GM10847 (cell line): ENCODE data around the gene PRKCA.

ENCODE experiments used
- POLR2A ChIP-seq: IDR thresholded peaks from 2 replicates; pipeline ENCODE4 v1.6.1; 2011; ENCODE audit not compliant: insufficient read length; ENCODE audit errors: extremely low read depth

Gene PRKCA

GRCh38 chr17:66429680-66430079 is 127.3 kb downstream of the PRKCA start:
- TF ChIP-seq POLR2A: no peak

- no peak for TF ChIP-seq POLR2A
Observed at GRCh38 chr17:66430846-66431795, 128.7 kb downstream of the PRKCA start.

GRCh38 chr17:66431910-66432309 is 129.5 kb downstream of the PRKCA start:
- TF ChIP-seq POLR2A: no peak

GRCh38 chr17:66432411-66432957 is 130.1 kb downstream of the PRKCA start:
- no peak for TF ChIP-seq POLR2A

- no peak for TF ChIP-seq POLR2A
Observed at GRCh38 chr17:66432996-66433551, 130.7 kb downstream of the PRKCA start.

- no peak for TF ChIP-seq POLR2A
Observed at GRCh38 chr17:66435182-66435581, 132.8 kb downstream of the PRKCA start.

- no peak for TF ChIP-seq POLR2A
Observed at GRCh38 chr17:66436631-66437030, 134.2 kb downstream of the PRKCA start.

- TF ChIP-seq POLR2A: no peak
Observed at GRCh38 chr17:66437476-66438026, 135.1 kb downstream of the PRKCA start.

GRCh38 chr17:66438101-66438500 is 135.7 kb downstream of the PRKCA start:
- no peak for TF ChIP-seq POLR2A

GRCh38 chr17:66441101-66441661 is 138.8 kb downstream of the PRKCA start:
- TF ChIP-seq POLR2A: no peak

- TF ChIP-seq POLR2A: no peak
Observed at GRCh38 chr17:66443166-66443565, 140.8 kb downstream of the PRKCA start.

GRCh38 chr17:66443606-66444005 is 141.2 kb downstream of the PRKCA start:
- TF ChIP-seq POLR2A: no peak

GRCh38 chr17:66444031-66444430 is 141.6 kb downstream of the PRKCA start:
- no peak for TF ChIP-seq POLR2A

GRCh38 chr17:66445229-66445628 is 142.8 kb downstream of the PRKCA start:
- TF ChIP-seq POLR2A: no peak

- no peak for TF ChIP-seq POLR2A
Observed at GRCh38 chr17:66446419-66446818, 144.0 kb downstream of the PRKCA start.
